Measurements from ENCODE around the gene ADI1.
"Not testable (repeated sequence)": the region's sequence is repeated elsewhere in the genome, so short reads cannot be mapped to it uniquely, and the experiment has no call there.

The ADI1 gene

DNA sequence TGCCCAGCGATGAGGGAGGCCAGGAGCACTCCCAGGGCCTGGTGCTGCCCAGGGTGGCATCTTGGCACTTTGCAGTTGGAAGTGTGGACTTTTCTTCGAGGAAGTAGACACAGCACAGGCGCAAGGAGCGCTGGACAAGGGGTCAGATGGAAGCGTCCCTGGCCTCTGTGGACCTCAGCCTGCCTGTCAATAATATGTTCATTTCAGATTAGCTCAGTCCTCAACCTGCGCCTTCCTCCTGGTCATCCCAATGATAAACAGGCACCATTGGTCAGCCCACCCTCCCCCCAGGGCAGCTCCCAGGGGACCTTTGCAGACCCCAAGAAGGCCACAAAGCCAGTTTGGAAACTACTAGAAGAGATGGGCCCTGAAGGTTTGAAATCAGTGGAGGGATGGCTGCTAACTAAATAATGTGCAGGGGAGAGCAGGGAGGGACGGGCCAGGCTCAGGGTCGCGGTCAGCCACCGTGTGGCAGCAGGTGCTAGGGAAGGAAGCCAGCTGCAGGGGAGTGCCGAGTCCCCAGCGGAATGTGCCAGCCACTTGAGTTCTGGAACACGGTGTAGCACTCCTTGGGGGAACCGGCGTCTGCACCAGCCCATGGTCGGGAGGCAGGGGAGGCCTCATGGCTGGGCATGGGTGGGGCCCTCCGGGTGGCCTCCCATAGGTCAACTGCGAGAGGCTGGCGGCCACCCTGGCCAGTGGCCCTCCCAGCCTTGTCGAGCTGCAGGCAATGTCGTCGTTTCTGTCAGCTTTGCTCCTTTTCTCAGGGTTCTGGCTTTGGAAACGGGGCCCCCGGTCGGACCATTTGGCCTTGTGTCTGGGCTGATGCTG lies 59.9 kb downstream of the ADI1 start:
- H3K4me3 ChIP-seq (replicated peaks in 1 of 2; ENCODE audit: low read depth in 2 of 2, low read length in 2 of 2) = no peak overlapping the region
- TF ChIP-seq, protein P1, sequence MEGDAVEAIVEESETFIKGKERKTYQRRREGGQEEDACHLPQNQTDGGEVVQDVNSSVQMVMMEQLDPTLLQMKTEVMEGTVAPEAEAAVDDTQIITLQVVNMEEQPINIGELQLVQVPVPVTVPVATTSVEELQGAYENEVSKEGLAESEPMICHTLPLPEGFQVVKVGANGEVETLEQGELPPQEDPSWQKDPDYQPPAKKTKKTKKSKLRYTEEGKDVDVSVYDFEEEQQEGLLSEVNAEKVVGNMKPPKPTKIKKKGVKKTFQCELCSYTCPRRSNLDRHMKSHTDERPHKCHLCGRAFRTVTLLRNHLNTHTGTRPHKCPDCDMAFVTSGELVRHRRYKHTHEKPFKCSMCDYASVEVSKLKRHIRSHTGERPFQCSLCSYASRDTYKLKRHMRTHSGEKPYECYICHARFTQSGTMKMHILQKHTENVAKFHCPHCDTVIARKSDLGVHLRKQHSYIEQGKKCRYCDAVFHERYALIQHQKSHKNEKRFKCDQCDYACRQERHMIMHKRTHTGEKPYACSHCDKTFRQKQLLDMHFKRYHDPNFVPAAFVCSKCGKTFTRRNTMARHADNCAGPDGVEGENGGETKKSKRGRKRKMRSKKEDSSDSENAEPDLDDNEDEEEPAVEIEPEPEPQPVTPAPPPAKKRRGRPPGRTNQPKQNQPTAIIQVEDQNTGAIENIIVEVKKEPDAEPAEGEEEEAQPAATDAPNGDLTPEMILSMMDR (IDR thresholded peaks at IDR 0.05; ENCODE audit: low read depth, low read length) = no peak
- no peak for DNase-seq (ENCODE audit: low read depth in 2 of 2)

DNA sequence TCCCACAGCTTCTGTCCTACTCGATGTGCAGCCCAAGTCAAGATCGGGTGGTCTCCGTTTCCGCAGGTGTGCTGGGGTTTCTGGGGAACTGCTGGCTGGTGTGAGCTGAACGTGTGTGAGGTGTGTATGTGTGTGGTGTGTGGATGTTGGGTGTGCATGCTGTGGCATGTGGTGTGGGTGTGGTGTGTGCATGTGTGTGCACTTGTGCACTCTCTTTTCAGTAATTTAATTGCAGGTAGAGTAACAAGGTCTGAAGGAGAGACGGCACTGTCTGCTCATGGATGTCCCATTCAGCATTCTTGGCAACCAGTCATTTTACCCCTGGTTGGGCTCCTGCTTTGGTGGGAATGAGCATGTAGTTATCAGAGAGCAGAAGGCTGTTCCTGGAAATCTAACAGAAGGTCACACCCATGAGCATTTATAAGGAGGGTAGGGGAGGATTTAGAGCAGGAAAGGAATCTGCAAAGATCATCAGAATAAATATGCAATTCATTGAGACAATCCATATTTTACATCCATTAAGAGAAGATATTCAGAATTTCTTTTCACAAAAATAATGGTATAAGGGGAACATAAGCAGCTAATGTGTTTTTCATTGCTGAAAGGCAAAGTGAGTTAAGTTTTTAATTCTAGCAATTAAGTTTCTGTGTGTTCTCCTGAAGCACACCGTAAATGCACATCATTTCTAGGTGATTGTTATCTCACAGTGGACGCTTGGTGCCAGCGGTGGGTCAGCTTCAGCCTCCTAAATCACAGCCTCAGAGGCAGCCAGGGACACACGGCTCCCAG lies 60.7 kb downstream of the ADI1 start:
- no peak for DNase-seq (ENCODE audit: low read depth in 2 of 2)
- TF ChIP-seq, protein P1 (IDR thresholded peaks at IDR 0.05; ENCODE audit: low read depth, low read length) = no peak

GRCh38 chr2:3457524-3458395 lies 61.6 kb downstream of the ADI1 start:
- no peak overlapping the region for H3K4me3 ChIP-seq (replicated peaks in 1 of 2; ENCODE audit: low read depth in 2 of 2, low read length in 2 of 2)
- DNase-seq (ENCODE audit: low read depth in 2 of 2) = no peak
- TF ChIP-seq, protein P1 (IDR thresholded peaks at IDR 0.05; ENCODE audit: low read depth, low read length) = no peak

More for the DNA sequence above, 60.7 kb downstream of the ADI1 start:
- H3K4me3 ChIP-seq (replicated peaks in 1 of 2; ENCODE audit: low read depth in 2 of 2, low read length in 2 of 2) = no peak overlapping the region

GRCh38 chr2:3456125-3456524 lies 63.2 kb downstream of the ADI1 start:
- DNase-seq (ENCODE audit: low read depth in 2 of 2) = no peak
- H3K4me3 ChIP-seq (replicated peaks in 1 of 2; ENCODE audit: low read depth in 2 of 2, low read length in 2 of 2) = no peak overlapping the region

DNA sequence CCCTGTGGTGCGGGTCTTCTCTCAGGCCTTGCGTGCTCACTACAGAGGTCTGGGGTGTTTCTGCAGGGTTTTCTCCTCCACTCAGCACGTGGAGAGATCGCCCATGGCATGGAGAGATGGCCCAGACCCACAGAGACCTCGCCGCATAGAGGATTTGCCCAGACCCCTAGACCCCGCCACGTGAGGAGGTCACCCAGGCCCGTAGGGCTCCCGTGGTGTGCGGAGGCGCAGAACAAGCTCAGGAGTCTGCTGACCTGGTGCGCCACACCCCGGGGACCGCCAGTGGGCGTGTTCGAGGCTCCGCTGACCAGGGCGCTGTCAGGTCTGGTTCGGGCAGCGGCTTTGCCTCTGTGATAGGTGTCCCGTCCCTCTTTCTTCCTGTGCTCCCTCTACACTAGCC lies 64.5 kb downstream of the ADI1 start:
- TF ChIP-seq, protein P1 (IDR thresholded peaks at IDR 0.05; ENCODE audit: low read depth, low read length) = no peak
- no peak for DNase-seq (ENCODE audit: low read depth in 2 of 2)
- H3K4me3 ChIP-seq (replicated peaks in 1 of 2; ENCODE audit: low read depth in 2 of 2, low read length in 2 of 2) = no peak overlapping the region

More at GRCh38 chr2:3456125-3456524, 63.2 kb downstream of the ADI1 start:
- TF ChIP-seq, protein P1 (IDR thresholded peaks at IDR 0.05; ENCODE audit: low read depth, low read length) = no peak

DNA sequence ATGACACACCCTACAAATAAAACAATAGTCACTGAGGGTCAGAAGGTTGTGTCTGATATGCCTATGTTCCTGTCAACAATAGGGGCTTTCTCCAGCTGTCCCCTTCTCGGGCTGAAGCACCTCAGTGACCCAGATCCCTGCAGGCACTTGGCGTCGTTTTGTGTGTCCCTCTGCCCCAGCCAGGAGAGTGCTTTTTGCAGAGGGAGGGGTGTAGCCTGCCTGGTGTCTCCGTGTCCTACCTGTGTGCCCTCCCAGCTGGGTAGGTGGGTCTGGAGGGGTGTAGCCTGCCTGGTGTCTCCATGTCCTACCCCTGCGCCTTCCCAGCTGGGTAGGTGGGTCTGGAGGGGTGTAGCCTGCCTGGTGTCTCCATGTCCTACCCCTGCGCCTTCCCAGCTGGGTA lies 65.3 kb downstream of the ADI1 start:
- DNase-seq (ENCODE audit: low read depth in 2 of 2) = not testable (repeated sequence)

More for the DNA sequence above, 65.3 kb downstream of the ADI1 start:
- H3K4me3 ChIP-seq (replicated peaks in 1 of 2; ENCODE audit: low read depth in 2 of 2, low read length in 2 of 2) = not testable (repeated sequence)
